Large intestine (tissue), 3 donors: ENCODE measurements around the gene FAM25C. TPM values are rescaled to one million over a fixed set of nuclear protein-coding genes. Genes with fewer than 3 reads are reported as not detected.
"Not testable (repeated sequence)": the region's sequence is repeated elsewhere in the genome, so short reads cannot be mapped to it uniquely, and the experiment has no call there.

Source experiments
- DNase-seq, 2 donors: peaks; one replicate each; pipeline versions ENCODE4 v3.0.0 to v3.0.0-alpha.2; 2013
- H3K27ac ChIP-seq: one replicate; pipeline ENCODE4 v1.5.1; 2013; ENCODE audit warnings: low read length
- H3K27me3 ChIP-seq: 2 replicates; pipeline ENCODE4 v1.6.1; 2013; ENCODE audit warnings: low read length; ENCODE audit not compliant: control insufficient read depth, insufficient read depth
- H3K36me3 ChIP-seq: 2 replicates; pipeline ENCODE4 v1.6.1; 2013; ENCODE audit warnings: low read length; ENCODE audit not compliant: control insufficient read depth, insufficient read depth
- H3K4me1 ChIP-seq: one replicate; pipeline ENCODE4 v1.6.1; 2013; ENCODE audit warnings: low read length; ENCODE audit not compliant: control insufficient read depth, insufficient read depth
- H3K4me3 ChIP-seq: one replicate; pipeline ENCODE4 v1.5.1; 2013; ENCODE audit warnings: low read length
- H3K9me3 ChIP-seq: one replicate; pipeline ENCODE4 v1.6.1; 2013; ENCODE audit warnings: mild to moderate bottlenecking, low read depth, low read length, moderate library complexity; ENCODE audit not compliant: control insufficient read depth
- whole genome bisulfite sequencing: methylation state at CpG from one replicate; pipeline ENCODE4 v1.1.5; 2013; ENCODE audit warnings: low lambda C conversion rate; ENCODE audit not compliant: insufficient coverage; 5-methylcytosine and 5-hydroxymethylcytosine counted together
- polyA plus RNA-seq: library from polyadenylated mRNA; unstranded; fragments of 120-200 nt; gene quantifications from one replicate; pipeline ENCODE4 v1.2.1, GENCODE V29; 2013

The FAM25C gene
- polyA plus RNA-seq, 1 donor = not detected

DNA sequence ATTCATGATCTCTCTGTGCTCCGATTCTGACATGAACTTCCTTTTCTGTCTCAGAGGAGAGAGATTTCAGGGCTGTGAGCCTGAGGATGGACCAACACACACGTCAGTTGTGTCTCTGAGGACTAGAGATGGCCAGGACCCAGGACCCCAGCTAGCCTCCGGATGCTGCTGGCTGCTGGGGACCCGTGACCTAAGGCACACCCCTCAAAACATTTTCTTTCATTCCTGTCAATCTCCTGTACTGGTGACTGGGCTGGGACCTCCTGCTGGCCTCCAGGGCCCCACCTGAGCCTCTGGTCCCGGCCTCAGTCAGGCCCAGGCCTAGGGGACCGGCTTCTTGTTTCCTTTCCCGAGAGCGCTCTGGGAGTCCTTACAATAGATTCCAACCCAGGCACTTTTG lies 42.4 kb downstream of the FAM25C start:
- not testable (repeated sequence) for H3K4me3 ChIP-seq, H3K27me3 ChIP-seq, H3K4me1 ChIP-seq, DNase-seq, H3K36me3 ChIP-seq, H3K27ac ChIP-seq, H3K9me3 ChIP-seq
- no CpG with 5 or more reads among the region's 8 CpGs for WGBS

DNA sequence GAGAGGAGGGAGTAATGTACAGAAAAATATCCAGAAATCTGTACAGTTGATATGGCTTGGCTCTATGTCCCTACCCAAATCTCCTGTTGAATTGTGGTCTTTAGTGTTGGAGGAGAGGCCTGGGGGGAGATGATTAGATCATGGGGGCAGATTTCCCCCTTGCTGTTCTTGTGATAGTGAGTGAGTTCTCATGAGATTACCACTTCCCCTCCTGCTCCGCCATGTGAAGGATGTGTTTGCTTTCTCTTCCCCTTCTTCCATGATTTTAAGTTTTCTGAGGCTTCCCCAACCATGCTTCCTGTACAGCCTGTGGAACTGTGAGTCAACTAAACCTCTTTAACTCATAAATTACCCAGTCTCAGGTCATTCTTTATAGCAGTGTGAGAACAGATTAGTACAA lies 52.2 kb downstream of the FAM25C start:
- H3K4me1 ChIP-seq, DNase-seq, H3K9me3 ChIP-seq, H3K4me3 ChIP-seq, H3K36me3 ChIP-seq, H3K27me3 ChIP-seq, H3K27ac ChIP-seq: not testable (repeated sequence)
- WGBS = 100% methylated on average over 1 of the region's 1 CpG

Other genes with a start within 250 kb of the FAM25C start
- 1.5 TPM for gene SYT15B, start 236.2 kb downstream of the FAM25C start, polyA plus RNA-seq
- 0.79 TPM for gene NPY4R2, start 81.1 kb downstream of the FAM25C start, polyA plus RNA-seq